GM18873 (cell line): ENCODE results near the gene ZNF414.

Source experiments
- ATAC-seq: cut with Tn5 transposase; IDR thresholded peaks from one replicate; pipeline ENCODE4 v1.9.1; 2021; ENCODE audit warnings: mild to moderate bottlenecking, moderate library complexity, moderate number of reproducible peaks; ENCODE audit not compliant: unreplicated experiment, low FRiP score

The ZNF414 gene

GRCh38 chr19:8494158-8494557, 19.8 kb downstream of the ZNF414 start:
- ATAC-seq, result no peak

GRCh38 chr19:8491574-8491973, 22.4 kb downstream of the ZNF414 start:
- ATAC-seq, result no peak

GRCh38 chr19:8490873-8491272, 23.1 kb downstream of the ZNF414 start:
- ATAC-seq, result no peak

GRCh38 chr19:8490395-8490760, 23.6 kb downstream of the ZNF414 start:
- no peak for ATAC-seq

- ATAC-seq, result no peak
Observed at GRCh38 chr19:8489561-8490394, 24.2 kb downstream of the ZNF414 start.

- ATAC-seq, result no peak
Observed at GRCh38 chr19:8488365-8488764, 25.6 kb downstream of the ZNF414 start.

- ATAC-seq, result no peak
Observed at GRCh38 chr19:8487137-8487851, 26.7 kb downstream of the ZNF414 start.

DNA sequence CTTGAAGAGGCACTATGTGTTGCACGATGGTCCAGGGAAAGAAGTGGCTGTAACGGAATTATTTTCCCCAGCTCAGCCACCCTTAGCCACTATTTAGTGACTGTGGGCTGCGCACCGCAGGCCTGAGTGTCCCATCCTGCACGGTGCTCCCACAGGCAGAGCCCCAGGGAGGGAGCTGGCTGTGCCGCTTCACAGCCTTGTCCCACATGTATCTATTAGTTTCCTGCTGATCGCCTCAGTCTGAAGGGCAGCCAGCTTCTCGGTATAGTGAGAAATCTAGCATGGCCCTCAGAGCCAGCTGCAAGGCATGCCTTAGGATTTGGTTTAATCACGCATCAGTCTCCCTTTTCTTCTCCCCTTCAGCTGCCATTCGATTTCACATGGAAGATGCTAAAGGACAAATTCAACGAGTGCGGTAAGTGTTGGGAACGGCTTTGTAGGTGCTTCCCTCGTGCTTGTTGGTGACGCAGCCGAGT, 27.3 kb downstream of the ZNF414 start:
- ATAC-seq, result no peak

DNA sequence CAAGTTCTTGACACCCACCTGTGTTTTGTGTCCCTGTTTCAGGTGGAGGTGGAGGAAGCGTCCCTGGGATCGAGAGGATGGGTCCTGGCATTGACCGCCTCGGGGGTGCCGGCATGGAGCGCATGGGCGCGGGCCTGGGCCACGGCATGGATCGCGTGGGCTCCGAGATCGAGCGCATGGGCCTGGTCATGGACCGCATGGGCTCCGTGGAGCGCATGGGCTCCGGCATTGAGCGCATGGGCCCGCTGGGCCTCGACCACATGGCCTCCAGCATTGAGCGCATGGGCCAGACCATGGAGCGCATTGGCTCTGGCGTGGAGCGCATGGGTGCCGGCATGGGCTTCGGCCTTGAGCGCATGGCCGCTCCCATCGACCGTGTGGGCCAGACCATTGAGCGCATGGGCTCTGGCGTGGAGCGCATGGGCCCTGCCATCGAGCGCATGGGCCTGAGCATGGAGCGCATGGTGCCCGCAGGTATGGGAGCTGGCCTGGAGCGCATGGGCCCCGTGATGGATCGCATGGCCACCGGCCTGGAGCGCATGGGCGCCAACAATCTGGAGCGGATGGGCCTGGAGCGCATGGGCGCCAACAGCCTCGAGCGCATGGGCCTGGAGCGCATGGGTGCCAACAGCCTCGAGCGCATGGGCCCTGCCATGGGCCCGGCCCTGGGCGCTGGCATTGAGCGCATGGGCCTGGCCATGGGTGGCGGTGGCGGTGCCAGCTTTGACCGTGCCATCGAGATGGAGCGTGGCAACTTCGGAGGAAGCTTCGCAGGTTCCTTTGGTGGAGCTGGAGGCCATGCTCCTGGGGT, 28.2 kb downstream of the ZNF414 start:
- no peak for ATAC-seq

GRCh38 chr19:8484331-8484894, 29.6 kb downstream of the ZNF414 start:
- no peak for ATAC-seq

DNA sequence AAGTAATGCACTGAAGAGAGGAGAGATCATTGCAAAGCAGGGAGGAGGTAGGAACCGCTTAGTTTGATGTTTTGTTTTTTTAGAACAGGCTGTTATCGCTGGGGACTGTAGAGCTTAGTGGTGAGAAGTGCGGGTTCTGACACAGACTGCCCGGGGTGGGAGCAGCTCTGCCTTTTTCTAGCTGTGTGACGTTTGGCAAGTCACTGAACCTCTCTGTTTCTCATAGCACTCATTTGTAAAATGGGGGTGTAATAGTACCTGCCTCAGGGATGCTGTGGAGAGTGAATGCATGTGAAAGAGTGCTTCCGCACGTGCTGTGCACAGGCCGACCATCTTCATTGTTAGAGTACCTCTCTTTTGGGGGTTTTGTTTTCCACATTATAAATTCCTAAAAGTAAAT, 30.8 kb downstream of the ZNF414 start:
- no peak for ATAC-seq

GRCh38 chr19:8482696-8483095, 31.3 kb downstream of the ZNF414 start:
- ATAC-seq, result no peak

DNA sequence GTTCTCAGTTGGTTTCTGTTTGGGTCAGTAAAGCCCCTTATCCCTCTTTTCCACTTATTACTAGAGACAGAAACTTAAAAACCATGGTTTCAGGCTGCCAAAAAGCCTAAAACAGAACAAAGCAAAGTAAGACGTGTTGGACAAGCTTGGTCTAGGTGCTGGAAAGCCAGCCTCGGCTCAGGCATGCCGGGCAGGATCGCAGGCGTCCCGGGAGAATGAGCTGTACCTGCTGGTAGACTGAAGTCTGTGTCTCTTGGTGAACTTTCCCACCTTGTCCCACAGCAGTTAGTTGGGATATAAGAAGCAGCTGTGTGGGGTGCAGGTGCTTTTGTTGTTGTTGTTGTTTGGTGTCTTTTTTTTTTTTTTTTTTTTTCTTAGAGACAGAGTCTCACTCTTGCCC, 32.4 kb downstream of the ZNF414 start:
- no peak for ATAC-seq

GRCh38 chr19:8481201-8481600, 32.8 kb downstream of the ZNF414 start:
- ATAC-seq, result no peak

- ATAC-seq, result no peak
Observed at GRCh38 chr19:8478598-8478997, 35.4 kb downstream of the ZNF414 start.

DNA sequence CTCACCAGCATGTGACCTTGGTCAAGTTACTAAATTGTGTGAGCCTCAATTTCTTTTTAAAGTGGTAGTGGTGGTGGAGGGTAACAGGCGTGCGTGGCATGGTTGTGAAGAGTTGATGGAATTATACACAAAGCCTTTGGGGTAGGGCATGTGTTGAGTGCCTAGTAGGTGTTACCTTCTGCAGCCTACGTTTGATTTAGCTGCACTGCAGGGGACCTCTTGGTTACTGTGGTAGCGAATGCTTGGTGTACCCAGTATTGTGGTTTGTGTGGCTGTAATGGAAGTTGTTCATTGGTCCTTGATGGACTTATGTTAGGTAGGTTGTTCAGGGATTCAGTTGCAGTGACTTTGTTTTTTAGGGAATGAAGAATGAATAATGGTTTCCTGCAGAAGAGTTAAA, 36.1 kb downstream of the ZNF414 start:
- ATAC-seq, result no peak

GRCh38 chr19:8476524-8476923, 37.4 kb downstream of the ZNF414 start:
- no peak for ATAC-seq

DNA sequence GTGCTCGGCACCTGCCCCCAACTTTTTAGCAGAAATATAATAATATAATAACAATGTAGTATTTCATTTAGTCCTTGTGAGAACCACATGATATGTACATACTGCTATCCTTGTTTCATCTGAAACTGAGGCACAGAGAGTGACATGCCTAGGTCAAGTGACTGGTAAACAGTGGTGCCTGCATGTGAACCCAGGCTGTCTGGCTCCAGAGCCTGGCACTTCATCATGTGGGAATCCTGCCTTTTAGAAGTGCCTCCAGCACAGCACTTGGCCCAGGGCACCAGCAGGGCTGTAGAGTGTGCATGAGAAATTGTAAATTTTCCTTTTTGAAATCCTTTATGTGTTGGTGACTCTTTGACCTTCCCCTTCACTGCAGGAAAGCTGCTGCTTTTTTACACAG, 39.0 kb downstream of the ZNF414 start:
- ATAC-seq, result no peak

DNA sequence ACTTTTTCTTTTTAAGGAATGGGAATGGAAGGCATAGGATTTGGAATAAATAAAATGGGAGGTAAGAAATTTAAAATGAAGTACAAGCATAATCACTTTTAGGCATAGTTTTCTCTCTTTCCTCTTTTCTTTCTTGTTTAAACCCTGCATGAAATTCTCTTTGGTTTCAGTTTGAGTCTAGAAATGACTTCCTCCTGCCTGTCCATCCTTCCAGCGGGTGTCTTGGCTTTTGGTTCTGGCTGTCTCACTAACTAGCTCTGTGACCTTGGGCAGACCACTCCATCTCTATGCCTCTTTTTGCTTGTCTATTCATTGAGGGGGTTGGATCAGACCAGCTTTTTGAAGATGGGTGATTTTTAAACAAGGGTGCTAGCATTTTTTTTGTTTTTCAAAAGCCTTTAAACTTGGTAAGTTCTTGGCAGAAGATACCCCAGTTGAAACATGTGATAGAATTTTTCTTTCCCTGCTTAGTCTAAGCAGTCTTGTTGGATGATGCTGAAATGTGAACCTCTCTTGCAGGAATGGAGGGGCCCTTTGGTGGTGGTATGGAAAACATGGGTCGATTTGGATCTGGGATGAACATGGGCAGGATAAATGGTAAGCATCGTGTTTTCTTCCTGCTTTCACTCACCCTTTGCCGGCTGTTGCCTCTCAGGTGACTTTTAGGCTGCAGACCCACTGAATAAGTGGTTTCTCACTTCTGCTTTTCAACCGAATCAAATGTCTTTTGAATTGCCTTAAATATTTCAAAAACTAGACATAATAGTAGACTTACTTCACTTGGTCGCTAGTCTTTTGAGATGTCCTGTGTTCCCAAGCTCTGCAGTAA, 40.1 kb downstream of the ZNF414 start:
- no peak for ATAC-seq
